Muscle layer of duodenum (tissue), 2 donors: Measurements from ENCODE around the gene NAXD.
A peak's percentile ranks its signal among the peaks of the same experiment; 100 is the strongest.
"Not testable (repeated sequence)": the region's sequence is repeated elsewhere in the genome, so short reads cannot be mapped to it uniquely, and the experiment has no call there.

Source experiments
- H3K27ac ChIP-seq: one replicate; pipeline ENCODE4 v1.7.0; 2013; ENCODE audit warnings: mild to moderate bottlenecking, low read length
- H3K27me3 ChIP-seq: one replicate; pipeline ENCODE4 v1.7.0; 2013; ENCODE audit warnings: low read depth, mild to moderate bottlenecking, control low read depth, low read length
- H3K36me3 ChIP-seq, 2 donors: one replicate each; pipeline ENCODE4 v1.7.0; 2013; ENCODE audit warnings: low read length in 2 of 2, control low read depth in 1 of 2, mild to moderate bottlenecking in 1 of 2; ENCODE audit not compliant: insufficient read depth in 2 of 2, control insufficient read depth in 1 of 2
- H3K4me1 ChIP-seq, 2 donors: one replicate each; pipeline ENCODE4 v1.7.0; 2013; ENCODE audit warnings: low read length in 2 of 2, mild to moderate bottlenecking in 2 of 2, control low read depth in 1 of 2, moderate library complexity in 1 of 2; ENCODE audit not compliant: insufficient read depth in 2 of 2, control insufficient read depth in 1 of 2
- H3K4me3 ChIP-seq, 2 donors: one replicate each; pipeline ENCODE4 v1.7.0; 2013; ENCODE audit warnings: low read length in 2 of 2, low read depth in 1 of 2, mild to moderate bottlenecking in 1 of 2
- H3K9me3 ChIP-seq, 2 donors: one replicate each; pipeline ENCODE4 v1.7.0; 2013; ENCODE audit warnings: low read length in 2 of 2, control low read depth in 1 of 2, mild to moderate bottlenecking in 1 of 2; ENCODE audit not compliant: control insufficient read depth in 1 of 2
- donor health status: healthy.

Gene NAXD

GRCh38 chr13:110597041-110597689 is 18.2 kb upstream of the NAXD start:
- H3K4me1 ChIP-seq: no peaks in the 10 kb centered on the region
- H3K36me3 ChIP-seq: no peaks in the 10 kb centered on the region
- H3K4me3 ChIP-seq: no peak overlapping the region
- no peaks in the 10 kb centered on the region for H3K9me3 ChIP-seq
- no peak overlapping the region for H3K27ac ChIP-seq
- H3K27me3 ChIP-seq: no peaks in the 10 kb centered on the region

GRCh38 chr13:110600261-110600819 is 15.0 kb upstream of the NAXD start:
- H3K27ac ChIP-seq: no peak overlapping the region
- no peaks in the 10 kb centered on the region for H3K36me3 ChIP-seq
- no peaks in the 10 kb centered on the region for H3K27me3 ChIP-seq
- no peaks in the 10 kb centered on the region for H3K4me1 ChIP-seq
- H3K9me3 ChIP-seq: no peaks in the 10 kb centered on the region
- no peak overlapping the region for H3K4me3 ChIP-seq

GRCh38 chr13:110600980-110601379 is 14.4 kb upstream of the NAXD start:
- H3K4me3 ChIP-seq: no peak overlapping the region
- no peaks in the 10 kb centered on the region for H3K4me1 ChIP-seq
- H3K27ac ChIP-seq: no peak overlapping the region
- no peaks in the 10 kb centered on the region for H3K9me3 ChIP-seq
- H3K27me3 ChIP-seq: no peaks in the 10 kb centered on the region
- H3K36me3 ChIP-seq: no peaks in the 10 kb centered on the region

GRCh38 chr13:110605132-110605531 is 10.2 kb upstream of the NAXD start:
- Histone ChIP-seq H3K27ac (no peak overlapping the region), H3K4me3 (no peak overlapping the region), H3K4me1 (no peaks in the 10 kb centered on the region), H3K9me3 (no peaks in the 10 kb centered on the region), H3K27me3 (no peaks in the 10 kb centered on the region), H3K36me3 (no peaks in the 10 kb centered on the region)

GRCh38 chr13:110606281-110606680 is 9.1 kb upstream of the NAXD start:
- not testable (repeated sequence) for H3K9me3 ChIP-seq, H3K4me3 ChIP-seq, H3K27me3 ChIP-seq, H3K36me3 ChIP-seq, H3K27ac ChIP-seq, H3K4me1 ChIP-seq

- no peaks in the 10 kb centered on the region for H3K4me1 ChIP-seq
- H3K36me3 ChIP-seq: no peaks in the 10 kb centered on the region
- no peak overlapping the region for H3K27ac ChIP-seq
- no peaks in the 10 kb centered on the region for H3K9me3 ChIP-seq
- no peaks in the 10 kb centered on the region for H3K27me3 ChIP-seq
- H3K4me3 ChIP-seq: no peak overlapping the region
These were observed 7.6 kb upstream of the NAXD start for GRCh38 chr13:110607675-110608224.

- Histone ChIP-seq H3K4me3 (no peak overlapping the region), H3K4me1 (no peaks in the 10 kb centered on the region), H3K27ac (no peak overlapping the region), H3K27me3 (no peaks in the 10 kb centered on the region), H3K36me3 (peaks cover 0 to 7% of the 10 kb centered on the region in 2 donors), H3K9me3 (no peaks in the 10 kb centered on the region)
These were observed 4.3 kb upstream of the NAXD start for GRCh38 chr13:110610955-110611595.

GRCh38 chr13:110615005-110615321 is 382 bp upstream of the NAXD start:
- Histone ChIP-seq H3K27ac (peak overlapping the region; percentile 92), H3K4me3 (peak overlapping the region; percentile 77 to 83), H3K4me1 (peaks cover 14 to 32% of the 10 kb centered on the region in 2 donors), H3K27me3 (no peaks in the 10 kb centered on the region), H3K36me3 (peaks cover 0 to 7% of the 10 kb centered on the region in 2 donors), H3K9me3 (no peaks in the 10 kb centered on the region)

GRCh38 chr13:110616103-110617101 is 1.1 kb downstream of the NAXD start:
- H3K27ac ChIP-seq: peak overlapping the region; percentile 92
- H3K27me3 ChIP-seq: no peaks in the 10 kb centered on the region
- H3K4me1 ChIP-seq: peaks cover 22 to 42% of the 10 kb centered on the region in 2 donors
- H3K36me3 ChIP-seq: peaks cover 0 to 7% of the 10 kb centered on the region in 2 donors
- no peaks in the 10 kb centered on the region for H3K9me3 ChIP-seq
- peak overlapping the region; percentile 77 to 83 for H3K4me3 ChIP-seq

GRCh38 chr13:110617321-110618072 is 2.2 kb downstream of the NAXD start:
- Histone ChIP-seq H3K27ac (peak overlapping the region; percentile 92), H3K4me1 (peaks cover 22 to 45% of the 10 kb centered on the region in 2 donors), H3K9me3 (no peaks in the 10 kb centered on the region), H3K36me3 (peaks cover 4 to 8% of the 10 kb centered on the region in 2 donors), H3K4me3 (peak overlapping the region; percentile 77 to 83), H3K27me3 (no peaks in the 10 kb centered on the region)
